ENCODE results near the gene PSG4.
"Not testable (repeated sequence)": the region's sequence is repeated elsewhere in the genome, so short reads cannot be mapped to it uniquely, and the experiment has no call there.

Gene PSG4

GRCh38 chr19:43215881-43216280, 10.4 kb upstream of the PSG4 start:
- not testable (repeated sequence) for H3K4me1 Mint-ChIP-seq (ENCODE audit: low read depth); H3K36me3 Mint-ChIP-seq; H3K4me3 Mint-ChIP-seq; H3K27me3 Mint-ChIP-seq; H3K9me3 Mint-ChIP-seq (ENCODE audit: low read depth); H3K27ac Mint-ChIP-seq

GRCh38 chr19:43207991-43208390, 2.6 kb upstream of the PSG4 start:
- H3K27ac Mint-ChIP-seq, result no peak overlapping the region
- H3K4me1 Mint-ChIP-seq (ENCODE audit: low read depth), result no peaks in the 10 kb centered on the region
- H3K27me3 Mint-ChIP-seq, result no peaks in the 10 kb centered on the region
- H3K9me3 Mint-ChIP-seq (ENCODE audit: low read depth), result no peaks in the 10 kb centered on the region
- H3K4me3 Mint-ChIP-seq, result no peak overlapping the region
- H3K36me3 Mint-ChIP-seq, result no peaks in the 10 kb centered on the region

GRCh38 chr19:43207174-43207573, 1.7 kb upstream of the PSG4 start:
- H3K9me3 Mint-ChIP-seq (ENCODE audit: low read depth); H3K36me3 Mint-ChIP-seq; H3K27me3 Mint-ChIP-seq; H3K4me3 Mint-ChIP-seq; H3K27ac Mint-ChIP-seq; H3K4me1 Mint-ChIP-seq (ENCODE audit: low read depth): not testable (repeated sequence)

GRCh38 chr19:43203611-43204010, 1.8 kb downstream of the PSG4 start:
- H3K27ac Mint-ChIP-seq; H3K9me3 Mint-ChIP-seq (ENCODE audit: low read depth); H3K4me3 Mint-ChIP-seq; H3K4me1 Mint-ChIP-seq (ENCODE audit: low read depth); H3K27me3 Mint-ChIP-seq; H3K36me3 Mint-ChIP-seq: not testable (repeated sequence)

GRCh38 chr19:43201891-43202290, 3.5 kb downstream of the PSG4 start:
- H3K9me3 Mint-ChIP-seq (ENCODE audit: low read depth); H3K4me3 Mint-ChIP-seq; H3K27me3 Mint-ChIP-seq; H3K4me1 Mint-ChIP-seq (ENCODE audit: low read depth); H3K36me3 Mint-ChIP-seq; H3K27ac Mint-ChIP-seq: not testable (repeated sequence)

GRCh38 chr19:43201337-43201801, 4.1 kb downstream of the PSG4 start:
- not testable (repeated sequence) for H3K4me1 Mint-ChIP-seq (ENCODE audit: low read depth); H3K27me3 Mint-ChIP-seq; H3K9me3 Mint-ChIP-seq (ENCODE audit: low read depth); H3K4me3 Mint-ChIP-seq; H3K27ac Mint-ChIP-seq; H3K36me3 Mint-ChIP-seq

- not testable (repeated sequence) for H3K36me3 Mint-ChIP-seq; H3K9me3 Mint-ChIP-seq (ENCODE audit: low read depth); H3K27me3 Mint-ChIP-seq; H3K4me3 Mint-ChIP-seq; H3K4me1 Mint-ChIP-seq (ENCODE audit: low read depth); H3K27ac Mint-ChIP-seq
Observed at GRCh38 chr19:43198686-43199419, 6.6 kb downstream of the PSG4 start.

GRCh38 chr19:43197666-43198397, 7.6 kb downstream of the PSG4 start:
- not testable (repeated sequence) for H3K27me3 Mint-ChIP-seq; H3K9me3 Mint-ChIP-seq (ENCODE audit: low read depth); H3K4me3 Mint-ChIP-seq; H3K4me1 Mint-ChIP-seq (ENCODE audit: low read depth); H3K36me3 Mint-ChIP-seq; H3K27ac Mint-ChIP-seq

GRCh38 chr19:43194397-43194796, 11.0 kb downstream of the PSG4 start:
- not testable (repeated sequence) for H3K36me3 Mint-ChIP-seq; H3K27ac Mint-ChIP-seq; H3K4me3 Mint-ChIP-seq; H3K9me3 Mint-ChIP-seq (ENCODE audit: low read depth); H3K4me1 Mint-ChIP-seq (ENCODE audit: low read depth)
- H3K27me3 Mint-ChIP-seq, result peaks cover 14% of the 10 kb centered on the region

GRCh38 chr19:43192381-43193155, 12.9 kb downstream of the PSG4 start:
- H3K9me3 Mint-ChIP-seq (ENCODE audit: low read depth); H3K4me3 Mint-ChIP-seq; H3K27ac Mint-ChIP-seq; H3K4me1 Mint-ChIP-seq (ENCODE audit: low read depth); H3K36me3 Mint-ChIP-seq: not testable (repeated sequence)
- H3K27me3 Mint-ChIP-seq, result peaks cover 17% of the 10 kb centered on the region

- peaks cover 15% of the 10 kb centered on the region for H3K27me3 Mint-ChIP-seq
- H3K27ac Mint-ChIP-seq; H3K36me3 Mint-ChIP-seq; H3K9me3 Mint-ChIP-seq (ENCODE audit: low read depth); H3K4me1 Mint-ChIP-seq (ENCODE audit: low read depth); H3K4me3 Mint-ChIP-seq: not testable (repeated sequence)
Observed at GRCh38 chr19:43188092-43188491, 17.3 kb downstream of the PSG4 start.

GRCh38 chr19:43186311-43186935, 19.0 kb downstream of the PSG4 start, which contains the start of gene PSG5:
Gene PSG5, minus strand, starts transcription at chr19:43186536. Its CDS starts 131 bp downstream, at chr19:43186405.
- not testable (repeated sequence) for H3K9me3 Mint-ChIP-seq (ENCODE audit: low read depth); H3K4me3 Mint-ChIP-seq; H3K36me3 Mint-ChIP-seq; H3K4me1 Mint-ChIP-seq (ENCODE audit: low read depth); H3K27ac Mint-ChIP-seq
- H3K27me3 Mint-ChIP-seq, result peaks cover 15% of the 10 kb centered on the region

- not testable (repeated sequence) for H3K4me1 Mint-ChIP-seq (ENCODE audit: low read depth); H3K4me3 Mint-ChIP-seq; H3K36me3 Mint-ChIP-seq; H3K27ac Mint-ChIP-seq; H3K9me3 Mint-ChIP-seq (ENCODE audit: low read depth); H3K27me3 Mint-ChIP-seq
Observed at GRCh38 chr19:43181869-43182771, 23.3 kb downstream of the PSG4 start.

GRCh38 chr19:43179569-43180147, 25.8 kb downstream of the PSG4 start:
- H3K9me3 Mint-ChIP-seq (ENCODE audit: low read depth); H3K4me3 Mint-ChIP-seq; H3K36me3 Mint-ChIP-seq; H3K4me1 Mint-ChIP-seq (ENCODE audit: low read depth); H3K27ac Mint-ChIP-seq: not testable (repeated sequence)
- peaks cover 12% of the 10 kb centered on the region for H3K27me3 Mint-ChIP-seq

All from activated naive CD8-positive, alpha-beta T cell (primary cell).